LNCaP clone FGC (cell line): Measurements from ENCODE around the gene PPFIA3.
"Not testable (repeated sequence)": the region's sequence is repeated elsewhere in the genome, so short reads cannot be mapped to it uniquely, and the experiment has no call there.

Experiments
- DNase-seq: peaks from one replicate; pipeline ENCODE4 v3.0.0-alpha.2; 2011; ENCODE audit warnings: low read depth
- H3K4me3 ChIP-seq: 2 replicates; pipeline ENCODE4 v1.5.1; 2011; ENCODE audit warnings: mild to moderate bottlenecking, low read depth, low read length, control low read depth
- CTCF ChIP-seq: IDR thresholded peaks from 2 replicates; pipeline ENCODE4 v1.5.1; 2012; ENCODE audit warnings: mild to moderate bottlenecking; ENCODE audit not compliant: control insufficient read depth, insufficient read depth; ENCODE audit errors: extremely low read depth

PPFIA3 gene

GRCh38 chr19:49173198-49173597 lies 53.9 kb downstream of the PPFIA3 start:
- TF ChIP-seq CTCF = no peak
- DNase-seq = no peak
- H3K4me3 ChIP-seq = no peak overlapping the region

- H3K4me3 ChIP-seq = no peak overlapping the region
- no peak for TF ChIP-seq CTCF
- no peak for DNase-seq
Observed at GRCh38 chr19:49180659-49181058, 61.3 kb downstream of the PPFIA3 start.

- DNase-seq, H3K4me3 ChIP-seq: not testable (repeated sequence)
Observed at GRCh38 chr19:49182010-49182847, 62.9 kb downstream of the PPFIA3 start.

- TF ChIP-seq CTCF = no peak
- no peak overlapping the region for H3K4me3 ChIP-seq
- DNase-seq = no peak
Observed at GRCh38 chr19:49182848-49183375, 63.6 kb downstream of the PPFIA3 start.

- no peak overlapping the region for H3K4me3 ChIP-seq
- no peak for TF ChIP-seq CTCF
- DNase-seq = no peak
Observed at GRCh38 chr19:49186108-49186507, 66.8 kb downstream of the PPFIA3 start.

- no peak for TF ChIP-seq CTCF
- no peak overlapping the region for H3K4me3 ChIP-seq
- DNase-seq = no peak
Observed at GRCh38 chr19:49188626-49189200, 69.4 kb downstream of the PPFIA3 start.

- H3K4me3 ChIP-seq = no peak overlapping the region
- DNase-seq = no peak
- no peak for TF ChIP-seq CTCF
Observed at GRCh38 chr19:49189259-49189658, 69.9 kb downstream of the PPFIA3 start.
